Transverse colon (tissue), 4 donors: Measurements from ENCODE around the gene BHLHE23. TPM values are rescaled to one million over a fixed set of nuclear protein-coding genes. Genes with fewer than 3 reads are reported as not detected.

ENCODE experiments used
- DNase-seq: peaks from one replicate; pipeline ENCODE4 v3.0.0-alpha.2; 2019
- H3K27ac ChIP-seq, 4 donors: fragments of 200-600 bp; sonication (generic); 2 replicates each; pipeline ENCODE4 v1.5.1; 2016 to 2018; ENCODE audit warnings: inconsistent platforms in 4 of 4
- H3K27me3 ChIP-seq: fragments of 200-600 bp; sonication (generic); 2 replicates; pipeline ENCODE4 v1.5.1; 2017; ENCODE audit warnings: inconsistent platforms
- H3K36me3 ChIP-seq, 4 donors: fragments of 200-600 bp; sonication (generic); 2 replicates each; pipeline ENCODE4 v1.5.1; 2017 to 2019; ENCODE audit warnings: inconsistent platforms in 4 of 4
- H3K4me1 ChIP-seq, 4 donors: fragments of 200-600 bp; sonication (generic); 2 replicates each; pipeline ENCODE4 v1.5.1; 2017 to 2020; ENCODE audit warnings: inconsistent platforms in 4 of 4
- H3K4me3 ChIP-seq, 4 donors: fragments of 200-600 bp; sonication (generic); 1 replicate in 1 of 4; 2 replicates in 3 of 4; pipeline versions ENCODE4 v1.5.1 to v1.6.1; 2017 to 2019; ENCODE audit warnings: inconsistent platforms in 4 of 4
- H3K9me3 ChIP-seq, 2 donors: fragments of 200-600 bp; sonication (generic); 2 replicates each; pipeline ENCODE4 v1.5.1; 2017 to 2019; ENCODE audit warnings: inconsistent platforms in 2 of 2
- CTCF ChIP-seq, 5 experiments: fragments of 200-600 bp in 3 of 5; fragments of 450-650 bp in 2 of 5; sonication (generic) in 3 of 5; IDR thresholded peaks; 1 replicate in 2 of 5; 2 replicates in 3 of 5; pipeline ENCODE4 v1.5.1; 2016 to 2017; ENCODE audit warnings: antibody characterized with exemption in 5 of 5, inconsistent platforms in 3 of 5, mild to moderate bottlenecking in 2 of 5, moderate library complexity in 1 of 5
- EP300 ChIP-seq: sonication (generic); formaldehyde crosslinking; IDR thresholded peaks from one replicate; pipeline ENCODE4 v1.6.1; 2017; ENCODE audit warnings: antibody characterized with exemption, low read depth
- POLR2A ChIP-seq: fragments of 450-650 bp; IDR thresholded peaks from one replicate; pipeline ENCODE4 v1.6.1; 2016; ENCODE audit warnings: antibody characterized with exemption, mild to moderate bottlenecking, moderate library complexity
- POLR2AphosphoS5 ChIP-seq, 3 donors: sonication (generic); formaldehyde crosslinking; IDR thresholded peaks; one replicate each; pipeline ENCODE4 v1.6.1; 2016; ENCODE audit warnings: antibody characterized with exemption in 3 of 3
- WGBS, 2 donors: methylation state at CpG; one replicate each; pipeline ENCODE4 v1.1.5; 2018; ENCODE audit warnings: low coverage in 1 of 2; 5-methylcytosine and 5-hydroxymethylcytosine counted together
- in situ Hi-C, 4 donors: fragments of 200-750 bp; cut with MboI; loops; one replicate each; pipeline versions ENCODE4 v1.15.0 to v1.15.1; 2017; ENCODE audit warnings: low sequenced_read_pairs in 3 of 4, low pct_ligation_motif_present in 1 of 4, low pct_unique_long_range_greater_than_20kb in 1 of 4
- intact Hi-C: fragments of 100-400 bp; cut with DNase I; formaldehyde crosslinking; loops from one replicate; pipeline ENCODE4 v1.15.1; 2023; ENCODE audit warnings: low total_unique reads
- total RNA-seq, 4 donors: library from RNA; depleted of rRNA; stranded (reverse); fragments of >200 nt; gene quantifications; one replicate each; pipeline ENCODE4 v1.1.0, GENCODE V29; 2016

The BHLHE23 gene
- total RNA-seq, 4 donors from 2014 or later = not detected

GRCh38 chr20:62964700-62965099 lies 42.1 kb downstream of the BHLHE23 start:
- WGBS, 2 donors = 74 to 83% methylated on average over 6 to 20 of the region's 20 CpGs
- Histone ChIP-seq H3K36me3 (no peaks in the 10 kb centered on the region), H3K27me3 (peaks cover 5% of the 10 kb centered on the region), H3K27ac (no peak overlapping the region), H3K4me1 (no peaks in the 10 kb centered on the region), H3K9me3 (no peaks in the 10 kb centered on the region), H3K4me3 (no peak overlapping the region)
- intact Hi-C loops (no loop called here), in situ Hi-C loops (no loop called here)
- no peak for TF ChIP-seq POLR2A
- no peak for TF ChIP-seq EP300
- no peak for TF ChIP-seq CTCF (IDR thresholded peaks at IDR 0.05)
- no peak for TF ChIP-seq POLR2AphosphoS5 (IDR thresholded peaks at IDR 0.05)
- no peak for DNase-seq

- Histone ChIP-seq H3K4me3 (no peak overlapping the region), H3K36me3 (no peaks in the 10 kb centered on the region), H3K27me3 (no peaks in the 10 kb centered on the region), H3K9me3 (no peaks in the 10 kb centered on the region), H3K4me1 (no peaks in the 10 kb centered on the region), H3K27ac (no peak overlapping the region)
- DNase-seq = no peak
- TF ChIP-seq POLR2A (no peak), CTCF (IDR thresholded peaks at IDR 0.05) (no peak), EP300 (no peak), POLR2AphosphoS5 (IDR thresholded peaks at IDR 0.05) (no peak)
- intact Hi-C loops (no loop called here), in situ Hi-C loops (no loop called here)
- WGBS, 2 donors = 87% methylated on average over 21 of the region's 32 CpGs; no CpG with 5 or more reads in 1 of the 2 donors
These were observed 43.0 kb downstream of the BHLHE23 start for GRCh38 chr20:62963614-62964397.

GRCh38 chr20:62962891-62963613 lies 43.7 kb downstream of the BHLHE23 start:
- in situ Hi-C loops (no loop called here), intact Hi-C loops (no loop called here)
- WGBS, 2 donors = 90% methylated on average over 25 of the region's 32 CpGs; no CpG with 5 or more reads in 1 of the 2 donors
- no peaks in the 10 kb centered on the region for H3K4me1 ChIP-seq
- no peak for DNase-seq
- no peak overlapping the region for H3K27ac ChIP-seq
- H3K9me3 ChIP-seq = no peaks in the 10 kb centered on the region
- TF ChIP-seq CTCF (IDR thresholded peaks at IDR 0.05) (no peak), POLR2AphosphoS5 (IDR thresholded peaks at IDR 0.05) (no peak), POLR2A (no peak)
- H3K27me3 ChIP-seq = no peaks in the 10 kb centered on the region
- H3K4me3 ChIP-seq = no peak overlapping the region
- H3K36me3 ChIP-seq = no peaks in the 10 kb centered on the region

- WGBS, 2 donors = 93% methylated on average over 5 to 30 of the region's 30 CpGs
- no peaks in the 10 kb centered on the region for H3K4me1 ChIP-seq
- intact Hi-C loops (no loop called here), in situ Hi-C loops (no loop called here)
- no peaks in the 10 kb centered on the region for H3K36me3 ChIP-seq
- DNase-seq = no peak
- TF ChIP-seq CTCF (IDR thresholded peaks at IDR 0.05) (no peak), POLR2A (no peak), EP300 (no peak), POLR2AphosphoS5 (IDR thresholded peaks at IDR 0.05) (no peak)
- H3K27ac ChIP-seq = no peak overlapping the region
- H3K9me3 ChIP-seq = no peaks in the 10 kb centered on the region
- no peaks in the 10 kb centered on the region for H3K27me3 ChIP-seq
- H3K4me3 ChIP-seq = no peak overlapping the region
These were observed 44.4 kb downstream of the BHLHE23 start for GRCh38 chr20:62962221-62962879.
